Omental fat pad (tissue), 4 donors: ENCODE results near the gene PSMD3. TPM values are rescaled to one million over a fixed set of nuclear protein-coding genes. Genes with fewer than 3 reads are reported as not detected.

Experiments used
- ATAC-seq: fragments of 150-250 bp; one replicate; pipeline ENCODE4 v1.9.1; 2016; ENCODE audit warnings: mild to moderate bottlenecking, moderate library complexity; ENCODE audit not compliant: low FRiP score
- DNase-seq: peaks from one replicate; pipeline ENCODE4 v3.0.0-alpha.2; 2019; ENCODE audit warnings: low spot score
- CTCF ChIP-seq, 3 donors: fragments of 450-650 bp; IDR thresholded peaks; one replicate each; pipeline ENCODE4 v1.5.1; 2016 to 2017; ENCODE audit warnings: antibody characterized with exemption in 3 of 3, mild to moderate bottlenecking in 3 of 3, moderate library complexity in 2 of 3
- total RNA-seq, 4 donors: library from RNA; depleted of rRNA; stranded (reverse); fragments of >200 nt; gene quantifications; one replicate each; pipeline ENCODE4 v1.1.0, GENCODE V29; 2016

Gene PSMD3
- total RNA-seq, 4 donors from 2014 or later: 75.3 to 98.0 (median 79.4) TPM

GRCh38 chr17:39960524-39961041 is 20.0 kb upstream of the PSMD3 start:
- ATAC-seq (no peak), DNase-seq (no peak)

GRCh38 chr17:39962642-39963220 is 17.9 kb upstream of the PSMD3 start, which contains the start of gene GSDMA:
Gene GSDMA (plus strand): TSS chr17:39963004. CDS start chr17:39965688, 2,684 bp downstream.
- ATAC-seq: no peak
- no peak for DNase-seq
- TF ChIP-seq CTCF (IDR thresholded peaks at IDR 0.05): no peak

More at GRCh38 chr17:39960524-39961041, 20.0 kb upstream of the PSMD3 start:
- no peak for TF ChIP-seq CTCF (IDR thresholded peaks at IDR 0.05)

- ATAC-seq: no peak
- no peak for DNase-seq
- TF ChIP-seq CTCF (IDR thresholded peaks at IDR 0.05): no peak
These were observed 16.8 kb upstream of the PSMD3 start for GRCh38 chr17:39963829-39964228.

- TF ChIP-seq CTCF (IDR thresholded peaks at IDR 0.05): no peak
- no peak for DNase-seq
- no peak for ATAC-seq
These were observed 15.4 kb upstream of the PSMD3 start for GRCh38 chr17:39965017-39965699.

GRCh38 chr17:39966771-39967170 is 13.8 kb upstream of the PSMD3 start:
- TF ChIP-seq CTCF (IDR thresholded peaks at IDR 0.05): no peak
- ATAC-seq (no peak), DNase-seq (no peak)

GRCh38 chr17:39968761-39969160 is 11.8 kb upstream of the PSMD3 start:
- no peak for TF ChIP-seq CTCF (IDR thresholded peaks at IDR 0.05)
- no peak for DNase-seq
- no peak for ATAC-seq

- no peak for DNase-seq
- TF ChIP-seq CTCF (IDR thresholded peaks at IDR 0.05): no peak
- ATAC-seq: no peak
These were observed 11.2 kb upstream of the PSMD3 start for GRCh38 chr17:39969375-39969774.
